GM21447 (cell line): ENCODE measurements around the gene PCIF1.
"Not testable (repeated sequence)": the region's sequence is repeated elsewhere in the genome, so short reads cannot be mapped to it uniquely, and the experiment has no call there.

Experiments
- ATAC-seq: cut with Tn5 transposase; IDR thresholded peaks from one replicate; pipeline ENCODE4 v1.9.1; 2021; ENCODE audit not compliant: unreplicated experiment

Gene PCIF1

GRCh38 chr20:45921337-45922189, 12.9 kb upstream of the PCIF1 start:
- no peak for ATAC-seq

- no peak for ATAC-seq
These were observed 9.9 kb upstream of the PCIF1 start for GRCh38 chr20:45924391-45925261.

- no peak for ATAC-seq
These were observed 8.5 kb upstream of the PCIF1 start for GRCh38 chr20:45925821-45926506.

GRCh38 chr20:45926731-45927070, 7.8 kb upstream of the PCIF1 start:
- ATAC-seq: no peak

GRCh38 chr20:45927071-45927878, 7.2 kb upstream of the PCIF1 start:
- no peak for ATAC-seq

- ATAC-seq: not testable (repeated sequence)
These were observed 2.8 kb upstream of the PCIF1 start for GRCh38 chr20:45931680-45932079.

GRCh38 chr20:45933266-45934045, 1.0 kb upstream of the PCIF1 start:
- ATAC-seq: peak; percentile 49

GRCh38 chr20:45934046-45934585, 367 bp upstream of the PCIF1 start:
- peak; percentile 24 for ATAC-seq

GRCh38 chr20:45935416-45936046, 1.0 kb downstream of the PCIF1 start:
- peak; percentile 7 for ATAC-seq

GRCh38 chr20:45937765-45938164, 3.3 kb downstream of the PCIF1 start:
- ATAC-seq: no peak

- no peak for ATAC-seq
These were observed 4.4 kb downstream of the PCIF1 start for GRCh38 chr20:45938727-45939438.

GRCh38 chr20:45940053-45940452, 5.6 kb downstream of the PCIF1 start:
- ATAC-seq: no peak

GRCh38 chr20:45940469-45940868, 6.0 kb downstream of the PCIF1 start:
- no peak for ATAC-seq

- ATAC-seq: no peak
These were observed 9.1 kb downstream of the PCIF1 start for GRCh38 chr20:45943613-45944012.

- ATAC-seq: no peak
These were observed 9.9 kb downstream of the PCIF1 start for GRCh38 chr20:45944151-45944964.

GRCh38 chr20:45944965-45945677, 10.6 kb downstream of the PCIF1 start:
- no peak for ATAC-seq

- no peak for ATAC-seq
These were observed 11.2 kb downstream of the PCIF1 start for GRCh38 chr20:45945678-45946148.
